GM13977 (cell line): Measurements from ENCODE around the gene MGAT5.

Experiments used
- DNase-seq: peaks from one replicate; pipeline ENCODE4 v3.0.0; 2012; ENCODE audit warnings: low spot score
- CTCF ChIP-seq: IDR thresholded peaks from 2 replicates; pipeline ENCODE4 v1.5.1; 2012; ENCODE audit warnings: mild to moderate bottlenecking, control low read depth; ENCODE audit not compliant: insufficient read depth; ENCODE audit errors: extremely low read depth, missing control alignments
- in situ Hi-C: fragments of 300-500 bp; cut with MboI; formaldehyde crosslinking; loops from one replicate; pipeline ENCODE4 v1.12.0; 2022; ENCODE audit warnings: low sequenced_read_pairs, low pct_unique_long_range_greater_than_20kb, mixed read lengths, inconsistent platforms; ENCODE audit not compliant: unreplicated experiment

The MGAT5 gene

GRCh38 chr2:134277223-134277622 is 23.4 kb downstream of the MGAT5 start:
- TF ChIP-seq CTCF: no peak
- in situ Hi-C loops: no loop called here
- no peak for DNase-seq

- TF ChIP-seq CTCF: no peak
- in situ Hi-C loops: no loop called here
- no peak for DNase-seq
Observed at GRCh38 chr2:134278553-134278952, 24.7 kb downstream of the MGAT5 start.

- DNase-seq: no peak
- in situ Hi-C loops: no loop called here
- TF ChIP-seq CTCF: no peak
Observed at GRCh38 chr2:134279417-134279816, 25.5 kb downstream of the MGAT5 start.

GRCh38 chr2:134280231-134280630 is 26.4 kb downstream of the MGAT5 start:
- DNase-seq: no peak
- no peak for TF ChIP-seq CTCF
- in situ Hi-C loops: no loop called here

- in situ Hi-C loops: no loop called here
- DNase-seq: no peak
Observed at GRCh38 chr2:134280726-134281125, 26.9 kb downstream of the MGAT5 start.

GRCh38 chr2:134281815-134282419 is 28.0 kb downstream of the MGAT5 start:
- in situ Hi-C loops: no loop called here
- no peak for DNase-seq
- no peak for TF ChIP-seq CTCF

More at GRCh38 chr2:134280726-134281125, 26.9 kb downstream of the MGAT5 start:
- TF ChIP-seq CTCF: no peak
